Stimulated activated CD4-positive, alpha-beta T cell treated with anti-CD3 and anti-CD28 coated beads, Interleukin-2, amount 100 ng/mL, for 24 hours (primary cell): ENCODE measurements around the gene IGSF9.

ENCODE experiments used
- DNase-seq, 2 donors: peaks; one replicate each; pipeline ENCODE4 v3.0.0-alpha.2; 2020

Gene IGSF9

DNA sequence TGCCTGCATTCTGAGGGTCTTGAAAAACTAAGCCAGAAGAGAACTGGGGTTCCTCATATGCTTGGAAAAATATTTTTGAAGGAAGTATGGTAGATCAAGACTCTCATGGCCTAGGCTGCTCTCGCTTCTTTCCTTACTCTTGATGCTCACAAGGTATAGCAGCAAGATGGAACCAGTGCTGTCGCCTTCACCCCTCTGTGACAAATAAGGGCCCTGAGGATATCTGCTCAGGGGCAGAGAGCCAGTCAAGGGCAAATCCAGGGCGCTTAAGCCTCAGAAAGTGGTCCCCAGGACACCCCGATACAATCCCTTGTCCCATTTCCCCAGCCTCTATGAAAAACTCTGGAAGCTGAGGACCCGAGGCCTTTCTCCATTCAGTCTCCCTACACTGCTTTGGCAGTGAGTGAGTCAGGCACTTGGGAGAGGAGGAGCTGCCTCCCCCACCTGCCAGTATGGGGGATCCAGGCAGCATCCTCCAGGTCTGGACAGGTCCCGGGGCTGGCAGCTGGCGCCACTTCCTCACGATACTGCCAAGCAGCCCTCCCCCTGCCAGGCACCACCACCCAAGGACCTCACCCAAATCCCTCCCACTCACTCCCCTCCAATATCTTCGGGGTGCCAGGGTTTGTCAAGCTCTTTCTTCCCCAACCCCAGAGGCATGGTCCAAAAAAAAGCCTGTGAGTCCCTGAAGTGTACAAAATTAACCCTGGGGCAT is 1.3 kb downstream of the IGSF9 start:
- no peak for DNase-seq

GRCh38 chr1:159943278-159943640 is 2.2 kb downstream of the IGSF9 start:
- DNase-seq: no peak

DNA sequence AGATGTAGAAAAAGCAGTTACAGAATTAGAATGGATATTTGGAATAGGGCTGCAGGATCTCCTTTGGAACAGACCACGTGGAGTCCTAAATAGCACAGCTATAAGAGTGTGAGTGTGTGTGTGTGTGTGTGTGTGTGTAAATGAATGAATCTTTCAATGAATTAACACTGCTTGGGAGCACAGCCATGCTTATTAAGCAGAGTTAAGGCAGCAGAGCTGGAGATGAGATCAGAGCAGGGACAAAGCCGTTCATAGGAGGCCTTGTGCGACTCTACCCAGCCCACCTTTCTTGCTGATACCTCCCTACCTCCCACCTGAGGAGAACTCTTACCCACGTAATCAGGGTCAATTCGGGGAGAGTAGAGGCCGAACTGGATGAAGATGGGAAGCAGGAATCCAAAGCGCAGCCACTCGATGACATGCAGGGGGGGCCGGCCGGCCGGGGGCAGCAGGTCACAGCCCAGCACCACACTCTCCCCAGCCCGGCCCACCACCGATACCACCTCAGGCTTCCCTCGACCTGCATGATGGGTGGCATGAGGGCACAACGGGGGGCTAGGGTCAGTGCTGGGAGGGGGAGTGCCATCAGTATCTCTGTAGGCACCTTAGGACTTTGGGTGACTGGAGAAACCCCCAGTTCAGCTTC is 2.7 kb downstream of the IGSF9 start:
- no peak for DNase-seq

DNA sequence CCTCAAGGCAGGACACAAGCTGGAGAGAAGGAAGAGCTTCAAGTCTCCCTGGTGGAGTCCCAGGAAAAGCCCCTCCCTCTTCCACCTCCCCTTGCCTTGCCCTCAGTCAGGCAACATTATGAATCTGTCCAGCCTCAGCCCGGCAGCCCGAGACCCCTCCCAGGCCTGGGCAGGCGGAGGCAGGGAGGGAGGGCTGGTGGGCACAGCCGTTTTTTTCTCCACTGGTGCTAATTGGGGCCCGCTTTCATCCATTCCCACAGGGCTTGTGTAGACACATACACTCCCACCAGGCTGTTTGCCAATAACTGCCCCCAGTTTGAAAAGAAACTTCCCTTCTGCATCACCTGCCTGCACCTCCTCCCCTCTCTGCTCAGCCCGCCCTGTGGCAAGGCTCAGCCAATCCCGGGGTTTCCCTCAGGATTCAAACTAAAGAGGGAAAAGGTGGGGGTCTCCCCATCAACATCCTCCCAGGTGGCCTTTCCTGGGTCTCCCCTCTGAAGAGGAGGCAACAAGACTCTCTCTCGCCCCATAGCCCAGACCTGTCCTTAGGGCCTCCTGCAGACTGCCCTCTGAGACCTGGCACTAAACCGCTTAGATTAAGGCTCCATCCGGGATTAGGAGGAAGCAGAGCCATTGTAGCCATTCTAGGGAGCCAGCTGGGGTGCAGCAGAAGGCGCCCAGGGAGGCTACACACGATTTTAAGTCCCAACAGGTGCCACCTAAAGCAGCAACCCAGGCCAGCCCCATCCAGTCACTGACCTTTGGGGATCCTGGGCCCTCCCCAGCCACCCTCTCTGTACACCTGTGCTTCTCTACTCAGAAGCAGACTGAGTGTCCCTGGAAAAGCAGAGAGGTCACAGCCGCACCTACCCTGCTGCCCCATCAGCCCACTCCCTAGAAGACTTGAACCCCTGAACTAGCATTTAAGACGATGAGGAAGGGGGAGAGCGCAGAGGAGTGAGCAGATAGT is 3.5 kb downstream of the IGSF9 start:
- no peak for DNase-seq

DNA sequence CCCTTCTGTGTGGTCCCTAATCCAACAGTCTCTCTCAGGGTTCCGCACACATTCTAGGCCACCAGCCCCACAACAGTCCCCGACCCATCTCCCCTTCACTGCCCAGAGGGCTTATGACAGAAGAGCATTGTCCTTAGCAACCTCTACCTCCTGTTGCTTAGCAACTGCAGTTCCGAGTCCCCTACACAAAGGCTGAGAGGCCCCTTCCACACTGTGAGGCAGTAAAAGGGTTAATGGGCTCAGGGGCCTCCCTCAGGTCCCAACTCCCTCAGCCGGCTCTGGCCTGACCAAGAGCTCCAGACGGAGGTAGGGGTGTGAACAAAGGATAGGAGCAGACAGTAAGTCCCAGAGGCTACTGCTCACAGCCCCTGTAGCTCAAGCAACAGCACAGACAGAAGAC is 4.3 kb downstream of the IGSF9 start:
- DNase-seq: no peak

- no peak for DNase-seq
These were observed 5.3 kb downstream of the IGSF9 start for GRCh38 chr1:159940006-159940620.

DNA sequence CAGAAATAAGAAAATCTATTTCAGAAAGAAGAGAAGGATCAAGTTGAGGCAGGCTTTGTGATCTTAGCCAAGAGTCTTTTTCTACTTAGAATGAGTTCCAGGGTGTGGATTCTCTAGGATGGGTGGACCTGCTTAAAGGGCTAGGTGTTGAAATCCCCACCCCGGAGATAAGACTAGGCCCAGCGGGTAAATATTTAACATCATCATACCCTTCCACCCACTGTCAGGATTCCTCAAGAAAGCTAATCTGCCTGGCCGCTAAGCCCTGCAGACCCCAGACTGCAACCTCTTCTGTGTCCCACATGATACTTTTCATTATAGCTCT is 5.8 kb downstream of the IGSF9 start:
- no peak for DNase-seq

GRCh38 chr1:159938905-159939677 is 6.3 kb downstream of the IGSF9 start:
- DNase-seq: no peak

GRCh38 chr1:159938211-159938852 is 7.1 kb downstream of the IGSF9 start:
- DNase-seq: no peak

DNA sequence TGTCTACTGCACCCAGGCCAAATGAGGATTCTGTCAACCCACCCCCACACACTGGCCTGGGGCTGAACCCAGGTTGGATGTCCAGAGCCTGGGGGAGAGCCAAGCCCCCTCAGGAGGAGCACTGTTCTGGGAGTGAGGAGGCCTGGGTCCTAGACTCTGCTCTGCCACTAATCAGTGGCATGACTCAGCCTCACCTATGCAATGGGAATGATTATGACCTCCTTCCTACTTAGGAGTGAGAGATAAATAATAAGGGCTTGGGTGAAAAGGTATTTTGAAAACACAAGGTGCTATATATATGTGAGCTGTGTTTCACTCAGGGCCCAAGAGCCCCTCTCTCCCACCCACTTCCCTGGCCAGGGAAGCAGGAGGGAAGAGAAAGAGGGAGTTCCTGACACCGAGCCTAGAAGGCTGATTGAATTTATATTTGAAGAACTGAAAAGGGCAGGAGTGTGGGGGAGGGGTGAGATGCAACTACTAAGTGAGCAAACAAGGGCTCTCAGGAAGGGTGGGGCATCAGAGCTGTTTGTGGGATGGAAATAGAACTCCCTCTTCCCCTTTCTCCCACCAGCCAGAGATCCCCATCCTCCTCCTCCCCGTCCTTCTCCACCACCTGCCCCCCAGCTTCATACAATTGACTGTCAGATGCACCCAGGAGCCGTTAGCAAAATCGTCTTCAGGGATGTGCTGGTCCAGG is 8.2 kb downstream of the IGSF9 start:
- DNase-seq: no peak

DNA sequence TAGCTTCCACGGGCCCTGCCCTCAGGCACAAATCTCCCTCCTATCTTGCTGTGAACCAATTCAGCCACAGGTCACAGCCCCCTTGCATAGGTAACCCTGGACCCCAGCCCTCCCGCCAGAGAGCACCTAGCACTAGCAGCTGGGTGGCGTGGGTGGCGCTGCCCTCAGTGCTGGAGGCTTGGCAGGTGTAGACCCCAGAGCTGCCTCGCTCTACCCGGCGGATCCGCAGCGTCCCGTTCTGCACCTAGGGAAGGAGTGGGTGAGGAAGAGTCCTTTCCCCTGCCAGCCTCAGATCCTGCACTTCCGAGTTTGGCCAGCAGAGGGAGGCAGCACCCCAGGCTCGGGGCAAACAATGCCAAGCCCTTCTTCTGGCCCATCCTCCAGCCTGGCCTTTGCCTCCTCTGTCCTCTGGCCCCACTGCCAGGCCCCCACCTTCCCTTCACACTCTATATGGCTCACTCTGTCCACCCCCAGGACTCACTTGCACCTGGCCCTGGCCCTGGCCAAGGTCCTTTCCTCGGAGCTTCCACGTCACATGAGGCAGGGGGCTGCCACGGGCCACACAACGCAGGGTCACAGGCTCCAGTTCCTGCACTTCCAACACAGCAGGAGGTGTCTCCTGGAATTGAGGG is 9.0 kb downstream of the IGSF9 start:
- peak; percentile 88 to 90 for DNase-seq

DNA sequence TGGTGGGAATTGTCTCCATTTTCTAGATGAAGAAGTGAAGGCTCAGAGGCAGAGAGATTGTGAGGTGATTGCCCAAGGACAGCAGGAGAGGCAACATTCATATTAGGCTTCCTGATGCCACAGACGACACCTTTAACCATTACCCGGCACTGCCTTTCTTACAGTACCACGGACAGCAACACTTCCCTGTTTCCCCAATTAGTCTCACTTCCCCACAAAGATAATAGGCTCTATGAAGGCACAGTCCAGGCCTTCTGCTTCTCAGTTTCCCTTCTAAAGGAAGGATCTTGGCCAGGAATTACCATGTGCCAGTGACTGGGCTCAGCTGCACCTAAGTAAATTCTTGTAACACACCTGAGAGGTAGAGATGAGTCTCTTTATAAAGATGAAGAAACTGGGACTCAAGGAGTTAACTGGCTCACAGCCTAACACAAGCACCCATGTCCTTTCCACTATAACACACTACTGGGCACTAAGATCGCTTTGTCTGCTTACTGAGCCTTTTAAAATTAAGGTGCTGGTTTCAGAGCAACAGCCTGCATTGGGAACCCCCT is 9.6 kb downstream of the IGSF9 start:
- DNase-seq: no peak

GRCh38 chr1:159935305-159935704 is 10.1 kb downstream of the IGSF9 start:
- DNase-seq: no peak

GRCh38 chr1:159934136-159935039 is 11.0 kb downstream of the IGSF9 start:
- no peak for DNase-seq

DNA sequence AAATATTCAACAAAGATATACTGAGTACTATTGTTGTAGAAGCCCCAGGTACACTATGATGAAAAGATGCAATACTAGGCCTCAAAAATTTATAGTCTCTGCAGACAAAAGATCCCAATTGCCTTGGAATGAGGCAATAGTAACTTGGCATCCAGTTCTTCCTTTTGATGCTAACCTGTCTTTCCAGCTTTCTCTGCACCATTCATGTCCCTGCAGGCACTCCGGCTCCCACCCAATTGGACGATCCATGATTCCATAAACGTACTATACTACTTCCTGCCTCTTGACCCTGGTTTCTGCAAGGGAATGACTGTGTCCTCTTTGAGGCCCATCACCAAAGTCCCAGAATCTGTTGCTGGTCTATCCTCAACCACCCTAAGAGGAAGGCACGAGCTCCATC is 12.1 kb downstream of the IGSF9 start:
- DNase-seq: no peak

- no peak for DNase-seq
These were observed 12.8 kb downstream of the IGSF9 start for GRCh38 chr1:159932296-159933285.

DNA sequence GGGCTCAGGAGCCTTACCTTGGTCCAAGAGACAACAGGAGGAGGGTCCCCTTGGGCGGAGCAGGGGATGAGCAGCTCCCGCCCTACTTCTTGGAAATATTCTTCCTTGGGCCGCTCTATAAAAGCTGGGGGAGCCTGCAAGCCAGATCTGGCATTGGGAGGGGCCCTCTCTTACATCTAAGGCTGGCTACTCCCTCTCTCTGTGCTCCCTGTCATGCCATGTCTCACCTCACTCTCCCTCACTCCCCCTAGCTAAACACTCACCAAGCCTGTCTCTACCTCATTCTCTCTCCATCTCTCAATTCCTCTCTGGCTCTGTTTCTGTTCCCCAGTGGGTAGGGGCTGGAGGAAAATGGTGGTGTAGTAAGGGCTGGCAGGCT is 13.6 kb downstream of the IGSF9 start:
- no peak for DNase-seq

- DNase-seq: no peak
These were observed 14.2 kb downstream of the IGSF9 start for GRCh38 chr1:159931101-159931794.
